Measurements from ENCODE around the gene DNAH8.

Gene DNAH8

GRCh38 chr6:38799529-38800184, 84.5 kb downstream of the DNAH8 start:
- no peak for DNase-seq

- no peak for DNase-seq
These were observed 86.2 kb downstream of the DNAH8 start for GRCh38 chr6:38801305-38801704.

DNA sequence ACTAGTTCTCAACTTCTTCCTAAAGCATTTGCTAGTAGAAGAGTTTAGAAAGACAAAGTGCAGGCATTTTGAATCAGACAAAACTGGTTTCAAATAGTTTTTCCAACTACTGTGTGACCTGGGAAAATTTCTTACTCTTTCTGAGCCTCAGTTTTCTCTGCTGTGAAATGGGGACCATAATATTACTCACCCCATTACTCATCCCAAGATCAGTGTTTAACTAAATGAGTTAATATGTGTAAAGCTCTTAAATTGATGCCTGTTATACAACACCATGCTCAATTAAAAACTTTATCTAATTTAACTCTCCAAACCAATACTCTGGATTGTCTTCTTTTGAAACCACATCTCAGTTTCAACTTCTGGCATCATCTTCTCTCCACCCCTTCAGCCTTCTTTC, 87.4 kb downstream of the DNAH8 start:
- no peak for DNase-seq

GRCh38 chr6:38803129-38803528, 88.0 kb downstream of the DNAH8 start:
- no peak for DNase-seq

- DNase-seq = no peak
These were observed 89.2 kb downstream of the DNAH8 start for GRCh38 chr6:38804358-38804757.

GRCh38 chr6:38805127-38805655, 90.1 kb downstream of the DNAH8 start:
- no peak for DNase-seq

DNA sequence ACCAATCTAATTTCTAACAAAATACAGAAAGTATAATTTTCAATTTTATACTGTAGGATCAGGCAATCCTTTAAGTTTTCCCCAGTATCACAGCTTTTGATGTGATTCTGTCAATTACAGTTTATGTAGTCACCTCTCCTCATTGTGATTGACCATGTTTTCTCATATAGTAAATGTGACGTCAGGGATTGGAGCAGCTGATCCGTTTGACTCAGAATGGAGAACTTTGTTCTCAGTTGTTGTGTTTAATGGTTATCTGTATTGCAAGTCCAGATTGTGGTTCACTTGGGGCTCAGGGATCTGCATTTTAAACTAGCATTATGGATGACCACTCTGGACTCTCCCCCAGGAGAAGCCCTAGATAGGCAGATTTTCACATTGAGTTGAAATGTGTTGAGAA, 90.6 kb downstream of the DNAH8 start:
- DNase-seq = no peak

DNA sequence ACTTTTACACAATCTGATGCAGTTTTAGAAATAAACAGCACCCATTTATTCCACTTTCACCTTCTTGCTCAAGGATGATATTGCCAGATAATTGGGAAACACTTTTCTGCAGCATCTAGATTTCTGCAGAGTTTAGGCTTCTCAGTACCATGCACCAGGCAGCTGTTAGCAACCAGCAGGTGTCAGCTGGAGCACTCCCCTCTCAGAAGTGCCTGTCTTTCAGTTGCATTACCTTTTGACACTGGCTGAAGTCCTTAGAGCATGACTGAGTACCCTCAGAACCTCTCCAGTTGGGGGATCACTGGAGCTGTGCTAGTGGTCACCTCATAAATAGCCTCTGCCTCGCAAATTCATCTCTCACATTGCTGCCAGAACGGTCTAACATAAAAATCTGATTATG, 91.2 kb downstream of the DNAH8 start:
- DNase-seq = no peak

- DNase-seq = no peak
These were observed 91.7 kb downstream of the DNAH8 start for GRCh38 chr6:38806833-38807232.

- DNase-seq = no peak
These were observed 92.9 kb downstream of the DNAH8 start for GRCh38 chr6:38808039-38808438.

- no peak for DNase-seq
These were observed 98.1 kb downstream of the DNAH8 start for GRCh38 chr6:38813041-38813823.

DNA sequence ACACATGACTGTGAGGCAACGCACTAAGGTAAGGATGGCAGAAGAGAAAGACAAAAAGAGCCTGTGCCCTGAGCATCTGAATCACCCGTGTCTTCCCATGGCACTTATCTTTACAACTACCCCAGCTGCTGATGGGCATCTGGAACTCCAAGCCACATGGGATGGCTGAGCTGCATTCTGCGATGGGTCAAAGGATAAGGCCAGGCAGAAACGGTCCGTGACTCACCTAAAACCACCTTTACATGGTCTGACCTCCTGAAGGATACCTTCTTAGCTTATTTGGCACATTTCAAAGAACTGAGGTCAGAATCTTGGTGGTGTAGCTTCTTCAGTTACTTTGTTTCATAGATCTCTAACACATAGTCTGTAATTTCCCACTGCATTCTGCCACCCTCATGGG, 99.7 kb downstream of the DNAH8 start:
- no peak for DNase-seq

- no peak for DNase-seq
These were observed 100.1 kb downstream of the DNAH8 start for GRCh38 chr6:38815250-38815649.

DNA sequence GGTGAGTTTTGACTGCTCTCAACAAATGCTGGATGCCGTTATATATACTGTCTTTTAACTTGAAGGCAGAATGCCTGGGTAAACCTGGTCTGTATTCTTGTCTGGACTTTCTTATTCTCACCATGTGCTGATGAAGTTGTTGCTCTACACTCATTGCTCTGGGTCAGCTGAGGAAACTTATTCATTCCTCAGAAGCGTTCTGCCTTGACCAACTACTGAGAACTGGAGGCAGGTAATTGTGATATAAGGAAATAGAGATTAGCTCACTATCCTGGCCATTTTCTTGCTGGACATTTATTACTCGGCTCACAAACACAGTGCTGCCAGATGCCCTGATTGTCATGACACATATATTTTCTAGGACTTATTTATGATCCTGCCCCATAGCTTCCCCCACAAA, 103.6 kb downstream of the DNAH8 start:
- no peak for DNase-seq

DNA sequence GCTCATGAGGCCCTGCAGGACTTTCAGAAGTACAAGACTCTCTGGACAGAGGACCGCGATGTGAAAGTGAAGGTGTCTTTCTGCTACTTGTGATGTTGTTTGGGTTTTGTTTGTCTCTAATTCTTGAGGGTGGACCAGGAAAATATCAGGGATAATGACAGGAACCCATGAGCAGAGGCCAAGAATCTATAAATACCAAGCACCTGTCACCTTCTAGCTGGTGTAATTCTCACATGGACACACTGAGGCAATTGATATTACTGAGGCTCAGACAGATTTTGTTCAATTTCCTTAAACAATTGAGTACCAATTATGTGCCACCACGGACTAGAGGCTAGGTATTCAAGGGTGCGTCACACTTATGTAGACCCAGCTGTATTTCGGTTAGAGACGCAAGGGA, 107.9 kb downstream of the DNAH8 start:
- DNase-seq = no peak

- no peak for DNase-seq
These were observed 109.3 kb downstream of the DNAH8 start for GRCh38 chr6:38824243-38824894.

DNA sequence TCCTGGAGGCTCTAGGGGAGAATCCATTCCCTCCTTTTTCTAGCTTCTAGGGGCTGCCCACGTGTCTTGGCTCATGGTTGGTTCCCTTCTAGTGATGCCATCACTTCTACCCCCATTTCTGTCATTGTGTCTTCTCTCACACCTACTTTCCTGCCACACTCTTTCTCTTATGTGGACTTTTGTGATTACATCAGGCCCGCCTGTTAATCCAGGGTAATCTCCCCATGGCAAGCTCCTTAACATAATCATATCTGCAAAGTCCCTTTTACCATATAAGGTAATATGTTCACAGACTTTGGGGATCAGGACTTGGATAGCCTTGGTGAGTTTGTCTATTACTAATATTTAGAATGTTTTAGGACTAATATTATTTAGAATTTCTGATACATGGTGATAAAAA, 111.9 kb downstream of the DNAH8 start:
- no peak for DNase-seq

DNA sequence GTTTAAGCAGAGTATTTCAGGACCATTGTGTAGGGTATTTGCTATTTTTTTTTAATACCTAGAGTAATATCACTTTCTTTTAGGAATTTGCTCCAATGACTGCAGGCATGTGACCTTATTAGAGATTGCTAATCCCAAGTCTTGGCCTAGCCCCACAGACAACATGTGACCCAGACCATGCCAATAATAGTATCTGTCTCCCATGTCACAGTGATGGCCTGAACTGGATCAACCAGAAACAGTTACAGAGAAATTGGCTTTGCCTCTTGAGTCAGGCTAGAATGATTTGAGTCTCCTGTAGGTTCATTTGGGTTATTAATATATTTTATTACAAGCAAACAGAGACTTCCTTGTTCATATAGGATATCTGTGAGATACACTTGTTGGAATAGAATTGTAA, 116.8 kb downstream of the DNAH8 start:
- DNase-seq = no peak

DNA sequence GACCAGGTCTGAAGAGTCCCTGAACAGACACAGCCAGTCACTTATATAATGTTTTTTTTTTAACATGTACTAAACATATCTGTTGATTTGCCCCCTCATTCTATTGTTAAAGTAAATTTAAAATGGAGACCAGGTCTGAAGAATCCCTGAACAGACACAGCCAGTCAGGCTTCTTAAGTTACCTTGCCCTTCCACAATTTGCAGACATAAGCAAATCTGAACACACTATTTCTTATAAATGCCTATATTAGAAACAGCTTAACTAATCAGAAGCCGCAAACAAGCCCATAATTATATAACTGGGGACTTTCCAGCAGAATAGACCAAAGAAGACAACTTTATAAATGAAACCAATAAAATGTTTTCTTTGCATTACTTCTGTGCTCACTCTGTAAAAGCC, 118.2 kb downstream of the DNAH8 start:
- no peak for DNase-seq

DNA sequence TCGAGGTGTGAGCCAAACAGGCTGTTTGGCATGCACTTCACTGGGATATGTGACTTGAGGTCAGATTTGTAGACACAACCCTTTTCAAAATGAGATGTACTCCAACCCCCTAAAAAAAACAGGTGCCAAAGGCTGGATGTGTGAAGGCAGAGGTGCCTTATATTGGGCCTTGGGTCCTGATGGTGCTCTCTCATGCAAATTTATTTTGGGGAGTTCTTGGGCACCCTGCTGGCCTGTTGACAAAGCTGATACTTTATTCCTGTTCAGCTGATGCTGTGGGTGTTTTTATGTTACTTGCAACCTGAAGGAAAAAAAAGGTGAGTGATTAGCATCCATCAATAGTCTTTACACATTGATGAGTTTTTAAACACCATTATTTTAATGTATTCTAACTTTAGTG, 121.5 kb downstream of the DNAH8 start:
- DNase-seq = no peak

DNA sequence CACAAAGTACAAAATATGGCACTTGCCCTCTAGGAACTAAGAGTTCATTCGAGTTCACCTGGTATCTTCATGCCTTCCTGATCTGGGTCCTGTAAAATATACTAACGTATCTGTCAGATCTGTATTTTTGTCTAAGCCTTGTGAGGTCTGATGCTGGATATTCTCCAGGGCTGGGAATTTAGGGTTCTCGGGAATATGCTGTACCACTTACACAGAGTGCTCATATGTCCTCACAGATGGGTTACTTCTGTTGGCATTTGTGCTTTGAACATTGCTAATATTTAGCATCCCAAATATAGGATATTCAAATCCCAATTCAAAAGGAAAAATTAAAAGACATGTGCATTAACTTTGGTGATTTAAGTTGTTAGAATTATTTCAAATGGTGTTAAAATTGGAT, 122.0 kb downstream of the DNAH8 start:
- no peak for DNase-seq

DNA sequence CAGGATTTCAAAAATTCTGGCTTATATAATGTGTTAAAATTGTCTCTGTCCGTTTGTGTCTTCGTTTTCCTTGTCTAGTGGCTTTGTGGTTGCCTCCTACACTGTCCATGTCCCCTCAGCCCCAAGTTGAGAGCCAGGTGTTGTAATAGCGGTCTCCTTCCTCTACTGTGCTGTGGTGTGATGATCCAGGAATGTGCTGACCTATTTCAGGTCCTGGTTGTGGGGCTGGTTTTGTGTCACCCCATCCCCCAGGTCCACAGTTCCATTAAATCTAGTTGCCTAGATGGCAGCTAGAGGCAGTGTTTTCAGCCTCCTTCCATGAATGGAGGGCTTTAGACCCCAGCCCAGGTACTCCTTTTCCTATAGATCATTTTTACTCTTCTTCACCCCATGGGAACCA, 128.7 kb downstream of the DNAH8 start:
- no peak for DNase-seq

GRCh38 chr6:38845931-38846330, 130.8 kb downstream of the DNAH8 start:
- DNase-seq = no peak

DNA sequence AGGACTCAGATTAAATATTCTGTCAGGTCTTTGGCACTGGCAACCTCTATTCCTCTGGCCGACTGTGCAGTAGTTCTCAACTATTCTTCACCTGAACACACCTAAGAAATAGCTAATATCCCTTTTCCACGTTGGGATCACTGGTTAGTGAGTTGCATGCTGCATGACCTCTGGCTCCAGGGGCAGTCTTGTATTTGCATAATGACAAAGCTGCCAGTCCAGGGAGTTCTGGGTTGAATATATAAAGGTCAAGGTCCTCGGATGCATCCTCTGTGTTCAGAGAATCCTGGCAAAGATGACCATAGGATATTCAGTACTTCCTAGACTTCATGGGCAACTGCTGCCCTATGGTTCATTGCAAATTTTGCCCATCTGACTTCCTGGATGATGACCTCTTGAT, 131.2 kb downstream of the DNAH8 start:
- DNase-seq = no peak
